ENCODE measurements around the gene PNMA1. TPM values are rescaled to one million over a fixed set of nuclear protein-coding genes. Genes with fewer than 3 reads are reported as not detected.
"Not testable (repeated sequence)": the region's sequence is repeated elsewhere in the genome, so short reads cannot be mapped to it uniquely, and the experiment has no call there.

Gene PNMA1
- total RNA-seq, 1 donor from 2014 or later = 13.9 TPM

DNA sequence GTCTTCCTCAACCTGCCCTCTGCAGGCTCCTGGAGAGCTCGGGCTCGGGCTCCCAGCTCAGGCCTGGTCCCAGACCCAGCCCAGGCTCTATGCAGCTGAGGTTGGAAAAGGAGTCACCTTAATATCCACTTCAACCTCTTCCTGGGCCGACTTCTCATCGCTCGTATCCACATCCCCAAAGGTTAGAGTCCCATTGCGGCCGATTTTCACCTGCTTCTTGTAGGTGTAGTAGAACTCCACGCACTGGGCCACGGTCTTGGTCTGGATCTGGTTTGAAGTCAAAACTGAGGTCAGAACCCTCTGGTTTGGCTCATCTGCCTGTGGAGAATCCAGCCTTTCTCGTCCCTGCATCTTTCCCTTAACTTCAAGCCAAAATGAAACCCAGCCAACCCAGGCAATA lies 8.4 kb upstream of the PNMA1 start:
- intact Hi-C loops (cut with micrococcal nuclease) = no loop called here
- ATAC-seq (no peak), DNase-seq (no peak)

DNA sequence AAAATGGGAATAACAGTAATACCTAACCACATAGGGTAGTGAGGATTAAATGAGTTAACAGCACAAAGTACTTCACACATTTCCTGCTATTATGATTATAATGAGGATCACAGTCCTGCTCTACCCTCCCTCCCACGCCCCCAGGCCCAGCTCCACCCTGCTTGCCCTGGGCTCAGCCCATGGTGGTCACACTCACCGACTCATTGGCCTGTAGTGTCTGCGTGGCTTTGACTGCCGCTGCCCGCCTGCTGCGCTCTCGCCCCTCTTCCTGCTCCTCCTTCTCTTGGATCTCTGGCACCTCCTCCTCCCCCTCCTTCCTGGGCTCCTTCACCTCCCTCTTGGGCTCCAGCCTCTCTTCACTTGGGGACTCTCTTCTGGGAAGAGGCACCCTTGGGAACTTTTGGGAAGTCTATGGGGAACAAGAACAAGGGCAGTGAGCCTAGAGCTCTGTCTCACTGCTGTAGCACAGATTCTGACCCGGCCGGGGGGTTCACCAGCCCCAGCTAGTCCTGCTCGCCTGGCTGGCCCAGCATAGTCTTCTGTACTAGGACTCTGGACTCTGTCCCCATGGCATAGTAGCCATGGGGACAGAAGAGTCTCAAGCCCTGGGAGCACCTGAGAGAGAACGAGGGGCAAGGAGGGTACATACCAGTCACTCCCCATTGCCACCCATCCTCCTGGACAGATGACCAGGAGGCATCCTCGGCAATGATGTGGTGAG lies 7.1 kb upstream of the PNMA1 start:
- ATAC-seq (no peak), DNase-seq (no peak)
- intact Hi-C loops (cut with micrococcal nuclease) = no loop called here

DNA sequence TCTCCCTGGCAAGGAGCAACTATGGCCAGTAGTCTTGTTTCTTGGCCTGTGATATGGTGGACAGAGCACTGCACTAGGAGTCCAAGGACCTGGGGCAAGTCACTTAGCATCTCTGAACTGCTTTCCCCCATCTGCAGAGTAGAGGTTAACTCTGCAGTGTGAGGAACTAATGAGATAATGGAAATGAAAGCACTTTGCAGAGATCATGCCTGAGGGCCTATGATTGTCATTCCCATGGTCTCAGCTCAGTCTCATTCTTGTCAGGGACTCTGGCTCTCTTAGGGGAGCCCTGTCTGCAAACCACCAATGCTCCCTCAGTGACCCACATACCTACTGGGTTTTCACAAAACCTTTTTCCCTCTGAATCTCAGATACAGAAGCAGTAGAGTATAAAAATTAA lies 6.5 kb upstream of the PNMA1 start:
- no peak for ATAC-seq
- intact Hi-C loops (cut with micrococcal nuclease) = no loop called here

DNA sequence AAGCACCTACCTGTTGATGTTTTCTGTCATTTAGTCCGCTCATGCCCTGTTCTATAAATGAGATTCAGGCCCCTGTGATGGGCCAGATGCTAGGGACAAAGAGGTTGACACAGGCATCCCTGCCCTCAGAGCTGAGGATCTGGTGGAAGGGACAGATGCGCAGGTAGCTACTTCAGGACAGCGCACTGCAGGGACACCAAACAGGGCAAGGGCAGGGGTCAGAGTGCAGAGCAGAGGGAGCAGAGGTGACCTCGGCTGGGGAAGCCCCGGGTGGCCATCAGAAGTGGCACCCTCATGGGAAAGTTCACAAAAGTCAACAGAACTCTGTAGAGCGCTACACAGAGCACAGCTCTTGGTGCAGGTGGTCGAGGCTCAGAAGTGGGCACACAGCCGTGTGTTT lies 5.6 kb upstream of the PNMA1 start:
- intact Hi-C loops (cut with micrococcal nuclease) = no loop called here
- no peak for DNase-seq
- no peak for ATAC-seq

More for the DNA sequence above, 6.5 kb upstream of the PNMA1 start:
- no peak for DNase-seq

DNA sequence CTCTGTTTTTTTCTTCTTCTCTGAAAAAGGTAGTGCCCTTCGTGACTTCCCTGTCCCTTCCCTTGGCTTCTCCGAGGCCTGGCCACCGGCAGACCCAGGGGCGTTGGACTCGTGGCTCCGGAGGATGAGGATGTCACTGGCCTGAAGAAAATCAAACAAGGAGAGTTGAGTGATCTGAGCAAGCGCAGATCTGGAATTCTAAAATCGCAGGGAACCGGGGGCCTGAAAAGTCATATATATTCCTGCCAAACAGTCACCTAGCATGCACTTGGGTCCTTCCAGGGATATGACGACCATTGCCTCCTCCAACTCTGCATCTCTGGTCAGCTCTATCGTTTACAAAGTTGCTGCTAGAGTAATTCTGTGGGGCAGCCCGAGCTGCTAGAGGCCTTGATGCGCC lies 5.2 kb upstream of the PNMA1 start:
- intact Hi-C loops (cut with micrococcal nuclease) = no loop called here
- ATAC-seq (no peak), DNase-seq (no peak)

DNA sequence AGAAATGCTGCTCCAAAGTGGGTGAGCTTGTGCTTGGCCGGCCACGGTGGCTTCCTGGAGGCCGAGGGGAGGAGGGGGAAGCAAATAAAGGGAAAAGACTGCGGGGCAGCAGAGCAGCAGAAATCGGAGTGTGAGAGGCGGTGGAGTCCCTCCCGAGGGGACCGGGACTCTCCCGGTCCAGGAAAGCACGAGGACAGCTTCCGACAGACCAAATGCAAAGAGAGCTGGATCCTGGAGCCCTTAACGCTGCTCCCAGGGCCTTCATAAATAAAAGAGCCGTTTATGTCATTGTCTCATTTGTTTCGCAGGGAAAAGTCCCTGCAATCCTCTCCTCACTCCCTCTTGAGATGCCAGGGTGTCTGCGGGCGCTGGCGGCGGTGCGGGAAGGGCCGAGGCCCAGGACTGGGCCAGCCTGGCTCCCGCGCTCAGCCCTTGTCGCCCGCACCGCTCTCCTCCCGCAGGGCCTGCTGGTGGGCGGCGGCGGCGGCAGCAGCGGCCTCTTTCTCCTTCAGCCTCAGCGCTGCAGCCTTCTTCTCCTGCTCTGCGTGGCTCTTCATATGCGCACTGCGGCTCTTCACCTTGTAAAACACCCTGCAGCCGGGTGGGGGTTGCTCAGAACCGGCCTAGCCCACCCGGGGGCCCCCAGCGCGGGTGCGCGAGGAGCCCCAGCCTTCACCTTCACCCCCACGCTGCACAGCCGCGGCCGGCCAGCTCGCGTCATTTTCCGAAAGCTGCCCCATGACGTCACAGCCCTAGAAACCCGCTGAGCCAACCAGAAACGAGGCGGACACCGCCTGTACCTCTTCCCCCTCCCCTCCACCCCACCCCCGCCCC lies 4.5 kb upstream of the PNMA1 start:
- intact Hi-C loops (cut with micrococcal nuclease) = no loop called here
- ATAC-seq (peak; percentile 52), DNase-seq (peak; percentile 50)

DNA sequence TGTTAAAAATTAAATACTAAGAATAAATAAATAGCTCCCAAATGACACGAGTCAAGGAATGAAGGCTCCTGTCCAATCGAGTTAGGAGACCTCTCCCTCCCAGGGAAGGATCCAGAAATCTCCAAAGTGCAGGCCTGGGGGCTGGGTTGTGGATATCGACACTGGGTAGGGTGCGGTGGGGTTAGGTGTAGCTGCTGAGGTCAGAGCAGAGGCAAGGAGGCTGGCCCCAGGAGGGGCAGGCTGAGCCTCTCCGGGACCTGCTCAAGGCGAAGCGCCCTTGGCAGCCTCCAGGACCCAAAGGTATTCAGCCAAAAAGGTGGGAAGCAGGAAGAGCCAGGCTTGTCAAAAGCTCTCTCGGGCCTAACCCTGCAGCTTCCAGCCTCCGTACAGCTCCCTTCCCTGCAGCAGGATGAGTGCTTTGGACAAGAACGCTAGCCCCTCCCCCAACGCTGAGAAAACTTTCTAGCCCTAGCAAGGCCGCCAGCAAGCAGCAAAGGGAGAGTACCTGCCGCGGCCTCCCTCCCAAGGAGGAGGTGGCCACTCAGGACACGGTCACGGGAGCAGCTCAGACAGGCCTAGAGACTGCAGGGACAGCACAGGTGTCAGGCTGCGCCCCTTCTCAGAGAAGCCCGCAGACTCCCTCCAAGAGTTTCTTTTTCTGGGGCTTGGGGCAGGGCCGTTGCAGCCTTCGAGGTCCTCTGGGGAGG lies 3.7 kb upstream of the PNMA1 start:
- ATAC-seq (peak; percentile 9), DNase-seq (no peak)
- intact Hi-C loops (cut with micrococcal nuclease) = no loop called here

DNA sequence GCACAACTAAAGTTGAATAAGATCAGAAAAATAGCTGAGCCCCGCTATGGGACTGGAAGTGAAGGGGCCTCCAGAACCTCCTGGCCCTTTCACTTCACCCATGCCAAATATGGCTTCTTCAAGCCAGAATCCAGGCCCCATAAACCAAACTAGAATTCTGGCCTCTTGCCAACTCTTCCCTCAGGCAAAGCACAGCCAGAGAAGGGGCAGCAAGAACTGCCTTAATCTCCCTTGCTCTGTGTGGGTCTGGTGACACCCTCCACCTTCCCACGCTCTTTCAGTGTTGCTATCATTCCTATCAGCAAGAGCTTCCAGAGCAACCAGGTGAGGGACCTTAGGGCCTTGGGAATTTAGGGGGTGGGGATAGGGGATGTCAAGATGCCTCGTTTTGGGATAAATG lies 3.1 kb upstream of the PNMA1 start:
- DNase-seq (no peak), ATAC-seq (no peak)
- intact Hi-C loops (cut with micrococcal nuclease) = no loop called here

DNA sequence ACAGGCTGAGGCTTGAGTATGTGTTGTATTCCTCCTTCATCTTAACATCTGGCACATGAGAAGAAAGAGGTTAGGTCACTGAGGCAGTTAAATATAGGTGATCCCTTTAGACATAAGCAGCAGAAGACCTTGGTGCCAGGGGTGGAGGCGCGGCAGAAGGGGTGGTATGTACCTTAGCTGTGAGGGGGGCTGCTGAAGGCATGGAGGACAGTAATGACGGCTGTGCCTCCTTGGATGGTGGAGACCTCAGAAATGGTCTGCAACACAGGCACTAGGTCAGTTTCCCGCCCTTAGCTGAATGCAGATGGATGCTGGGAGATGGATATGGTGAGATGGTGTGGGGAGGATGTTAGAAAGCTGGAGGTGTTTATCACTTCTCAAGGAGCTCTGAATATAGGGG lies 1.5 kb upstream of the PNMA1 start:
- ATAC-seq (no peak), DNase-seq (no peak)
- intact Hi-C loops (cut with micrococcal nuclease) = no loop called here

DNA sequence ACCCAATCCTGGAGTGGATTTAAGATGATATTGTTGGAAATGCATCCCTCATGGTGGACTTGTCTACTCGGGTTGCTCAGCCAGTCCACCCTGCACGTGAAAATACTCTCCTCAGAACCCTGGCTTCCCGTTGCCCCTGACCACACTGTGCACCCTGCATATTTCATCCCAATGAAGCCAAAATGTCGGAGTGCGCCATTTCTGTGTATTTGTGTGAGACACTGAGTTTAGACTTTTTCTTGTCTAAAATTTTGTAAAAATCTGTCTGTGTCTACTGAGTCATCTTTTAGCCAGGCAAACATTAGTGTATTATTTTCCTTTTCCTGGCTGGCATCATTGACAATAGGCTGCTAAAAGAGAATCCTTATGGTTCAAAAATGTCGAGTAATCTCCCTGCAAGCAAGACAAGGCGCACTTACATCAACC lies 485 bp upstream of the PNMA1 start:
- no peak for ATAC-seq
- intact Hi-C loops (cut with micrococcal nuclease) = no loop called here

DNA sequence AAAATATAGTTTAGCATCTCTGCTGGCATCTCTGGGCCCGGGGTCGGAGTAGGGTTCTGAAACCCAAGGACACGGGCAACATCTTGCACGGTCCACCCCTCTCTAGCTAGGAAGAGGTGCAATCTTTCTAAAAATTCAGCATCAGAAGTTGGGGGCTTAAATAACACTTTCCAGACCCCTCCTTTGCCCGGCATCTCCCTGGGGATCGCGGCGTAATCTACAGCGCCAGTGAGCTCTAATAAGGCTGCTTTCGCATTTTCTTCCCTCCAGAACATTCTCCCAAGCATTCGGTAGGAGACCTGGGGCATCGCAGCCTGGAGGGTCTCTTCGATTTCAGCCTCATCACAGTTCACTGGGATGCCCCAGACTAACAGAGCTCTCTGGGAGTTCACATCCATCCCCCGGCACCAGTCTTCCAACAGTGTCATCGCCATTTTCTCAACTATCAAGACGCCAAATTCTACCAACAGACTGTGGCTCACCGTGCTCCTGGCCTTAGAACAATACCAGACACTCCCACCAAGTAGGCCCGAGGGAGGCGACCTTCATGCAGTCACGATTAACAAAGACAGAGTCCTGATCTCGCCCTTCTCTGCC lies 880 bp downstream of the PNMA1 start:
- DNase-seq (no peak), ATAC-seq (no peak)
- intact Hi-C loops (cut with micrococcal nuclease) = no loop called here

More for the DNA sequence above, 485 bp upstream of the PNMA1 start:
- no peak for DNase-seq

DNA sequence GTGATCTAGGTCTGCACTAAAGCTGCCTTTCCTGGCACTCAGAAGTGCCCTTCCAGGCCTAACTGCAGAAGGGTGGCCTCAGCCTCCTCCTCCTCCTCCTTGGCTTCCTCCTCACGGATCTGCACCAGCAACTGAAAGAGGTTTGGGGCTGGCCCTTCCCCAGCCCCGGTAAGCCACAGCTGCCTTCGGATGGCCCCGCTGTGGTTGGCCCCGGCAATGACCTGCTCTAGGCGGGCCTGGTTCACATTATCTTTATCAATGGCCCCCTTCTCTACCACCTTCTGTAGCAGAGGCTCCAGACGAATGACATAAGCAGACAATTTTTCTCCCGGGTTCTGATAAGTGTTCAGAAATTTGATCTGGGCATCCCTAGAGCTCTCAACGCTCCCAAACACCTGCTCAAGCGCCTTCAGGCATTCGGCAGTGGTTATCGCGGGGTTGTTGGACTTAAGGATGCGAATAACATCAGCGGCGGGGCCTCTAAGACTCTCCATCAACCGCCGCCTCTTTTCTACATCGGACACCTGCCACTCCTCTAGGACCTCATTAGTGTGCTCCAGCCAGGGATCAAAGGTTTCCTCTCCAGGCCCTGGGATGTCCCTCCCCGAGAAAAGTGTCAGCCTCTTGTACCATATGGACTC lies 1.5 kb downstream of the PNMA1 start:
- ATAC-seq = peak; percentile 9
- intact Hi-C loops (cut with micrococcal nuclease) = no loop called here

DNA sequence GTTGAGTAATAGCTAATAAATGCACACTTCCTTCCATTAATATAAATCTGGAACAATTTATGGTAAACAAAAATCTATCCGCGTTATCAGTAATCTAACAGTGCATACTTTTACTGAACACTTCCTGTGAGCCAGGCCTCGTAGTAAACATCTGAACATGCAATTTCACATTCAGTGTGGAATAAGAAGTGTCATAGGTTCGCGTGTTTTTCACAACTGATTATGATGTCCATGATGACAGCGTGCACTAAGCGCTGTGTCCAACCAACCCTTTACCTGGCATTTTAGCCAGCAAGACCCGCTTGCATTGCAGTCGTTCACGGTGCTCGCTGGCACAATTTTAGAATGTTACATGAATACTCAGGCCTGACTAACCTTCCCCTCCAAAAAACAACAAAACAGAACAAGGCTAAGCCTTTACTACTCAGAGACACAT lies 2.1 kb downstream of the PNMA1 start:
- intact Hi-C loops (cut with micrococcal nuclease) = no loop called here
- no peak for DNase-seq
- no peak for ATAC-seq

More for the DNA sequence above, 1.5 kb downstream of the PNMA1 start:
- DNase-seq = no peak

DNA sequence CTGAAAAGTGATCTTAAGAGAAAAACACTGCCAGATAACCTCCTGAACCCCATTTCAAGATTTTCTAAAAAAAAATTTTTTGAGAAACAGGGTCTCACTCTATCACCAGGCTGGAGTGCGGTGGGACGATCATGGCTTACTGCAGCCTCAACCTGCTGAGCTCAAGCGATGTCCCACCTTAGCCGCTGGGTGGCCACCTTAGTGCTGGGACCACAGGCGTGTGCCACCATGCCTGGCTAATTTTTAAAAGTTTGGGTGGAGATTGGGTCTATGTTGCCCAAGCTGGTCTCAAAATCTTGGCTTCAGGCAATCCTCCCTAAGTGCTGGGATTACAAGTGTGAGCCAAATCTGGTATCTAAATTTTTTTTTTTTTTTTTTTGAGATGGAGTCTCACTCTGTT lies 3.4 kb downstream of the PNMA1 start:
- DNase-seq = no peak
- no peak for ATAC-seq
- intact Hi-C loops (cut with micrococcal nuclease) = no loop called here

DNA sequence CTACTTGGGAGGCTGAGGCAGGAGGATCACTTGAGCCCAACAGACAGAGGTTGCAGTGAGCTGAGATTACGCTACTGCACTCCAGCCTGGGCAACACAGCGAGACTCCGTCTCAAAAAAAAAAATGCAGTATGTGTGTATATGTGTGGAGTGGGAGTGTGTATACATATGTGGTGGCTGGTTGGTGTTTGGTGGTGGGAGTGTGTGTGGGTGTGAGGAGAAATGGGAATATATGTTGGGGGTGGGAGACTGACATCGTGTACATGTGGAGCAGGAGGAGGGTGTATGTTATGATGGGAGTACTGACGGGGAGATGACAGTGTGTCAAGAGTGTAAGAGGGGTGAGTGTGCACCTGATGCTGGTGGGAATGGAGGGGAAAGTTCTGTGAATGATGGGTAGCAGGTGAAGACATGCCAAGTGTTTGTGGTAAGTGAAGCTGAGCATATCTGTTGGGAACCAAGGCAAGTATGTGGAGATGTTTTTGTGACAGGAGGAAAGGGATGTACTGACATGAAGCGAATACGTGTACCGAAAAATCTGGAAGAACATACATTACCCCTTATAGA lies 4.2 kb downstream of the PNMA1 start:
- no peak for DNase-seq
- intact Hi-C loops (cut with micrococcal nuclease) = no loop called here
- ATAC-seq = no peak

DNA sequence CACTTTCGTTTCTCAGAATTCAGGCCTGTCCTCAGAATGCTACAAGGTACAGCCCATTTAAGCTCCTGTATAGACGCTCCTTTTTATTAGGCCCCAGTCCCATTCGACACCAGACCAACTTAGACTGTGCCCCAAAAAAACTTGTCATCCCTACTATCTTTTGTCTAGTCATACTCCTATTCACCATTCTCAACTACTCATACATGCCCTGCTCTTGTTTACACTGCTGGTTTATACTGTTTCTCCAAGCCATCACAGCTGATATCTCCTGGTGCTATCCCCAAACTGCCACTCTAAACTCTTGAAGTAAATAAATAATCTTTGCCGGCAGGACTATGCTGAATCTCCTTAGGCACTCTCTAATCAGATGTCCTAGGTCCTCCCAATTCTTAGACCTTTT lies 6.1 kb downstream of the PNMA1 start:
- DNase-seq; ATAC-seq; intact Hi-C loops (cut with micrococcal nuclease): not testable (repeated sequence)

DNA sequence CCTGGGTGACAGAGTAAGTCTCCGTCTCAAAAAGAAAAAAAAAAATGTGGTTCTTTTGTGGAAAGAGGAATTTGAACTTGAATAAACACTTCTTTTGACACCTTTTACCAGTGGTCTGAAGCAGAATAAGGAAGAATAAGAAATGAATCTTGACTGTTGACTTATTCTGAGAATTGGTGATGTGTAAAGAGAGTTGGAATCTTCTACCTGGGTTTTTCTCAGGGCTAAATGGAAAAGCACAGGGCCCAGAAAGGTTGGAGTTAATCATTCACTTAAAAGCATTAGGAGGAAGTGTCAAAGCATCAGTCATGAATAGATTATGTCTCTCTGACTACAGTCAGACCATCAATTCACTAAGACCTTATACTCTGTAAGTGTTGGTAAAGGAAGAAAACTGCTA lies 13.9 kb downstream of the PNMA1 start:
- ATAC-seq = no peak
- intact Hi-C loops (cut with micrococcal nuclease) = no loop called here
- DNase-seq = no peak

DNA sequence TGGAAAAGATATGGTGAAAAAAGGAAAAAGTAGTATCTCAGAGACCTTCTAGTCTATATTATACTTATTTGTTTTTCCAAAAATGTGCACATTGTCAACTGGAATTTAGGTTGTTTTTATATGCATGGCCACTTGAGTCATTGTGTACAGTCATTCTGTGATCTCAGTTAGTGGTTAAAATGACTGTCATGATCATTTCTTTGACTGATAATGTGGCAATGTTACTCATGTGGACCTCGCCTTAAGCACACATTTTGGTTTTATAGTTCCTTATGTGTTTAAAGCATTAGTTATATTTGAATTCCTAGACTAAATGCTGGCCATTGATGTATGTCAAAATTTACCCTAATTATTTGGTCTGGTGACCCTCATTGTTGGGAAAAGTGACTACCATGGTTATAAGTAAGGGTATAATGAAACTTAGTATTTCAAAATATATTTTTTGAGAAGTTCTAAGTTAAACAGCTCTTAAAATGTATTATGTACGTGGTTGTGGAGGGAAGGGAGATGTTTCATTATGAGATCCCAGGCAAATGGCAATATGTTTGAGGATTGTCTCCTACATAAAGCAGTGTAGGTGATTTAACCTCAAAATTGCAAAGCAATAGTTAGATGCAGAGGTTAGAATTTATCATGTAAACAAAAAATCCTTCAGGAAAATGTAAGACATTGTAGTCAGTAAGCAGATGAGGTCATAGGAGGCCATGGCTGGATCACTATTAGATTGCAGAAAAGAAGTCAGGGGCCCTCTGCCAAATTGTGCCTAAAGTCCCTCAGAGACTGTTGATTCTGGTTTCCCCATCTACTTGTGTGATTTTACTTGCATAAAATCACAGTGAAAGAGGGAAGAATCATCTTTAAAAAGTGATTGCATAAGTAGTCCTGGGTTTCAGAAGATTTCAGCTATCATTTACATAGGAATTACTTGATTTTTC lies 17.5 kb downstream of the PNMA1 start:
- no peak for DNase-seq
- ATAC-seq = peak; percentile 27
- intact Hi-C loops (cut with micrococcal nuclease) = no loop called here

Measured in left ventricle myocardium superior (tissue), 1 donor.